ENCODE results near the gene WNK1.

DNA sequence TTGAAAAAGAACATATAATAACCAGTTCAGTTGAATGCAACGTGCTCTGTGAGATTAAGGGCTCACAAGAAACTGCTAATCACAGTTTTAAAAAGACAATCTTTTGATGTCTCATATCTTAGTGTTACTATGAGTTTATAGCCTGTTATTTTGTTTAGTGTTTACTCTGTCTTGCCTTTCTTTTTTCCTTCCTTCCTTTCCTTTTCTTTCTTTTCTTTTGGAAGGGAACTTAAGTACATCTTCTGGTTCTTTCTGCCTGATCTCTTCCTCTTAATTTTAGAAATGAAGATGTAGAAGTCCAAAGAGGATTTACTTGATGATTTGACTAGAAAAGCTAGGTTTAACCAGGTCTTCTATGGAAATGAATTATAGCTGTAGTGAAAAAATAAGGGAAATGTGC is 38.2 kb downstream of the WNK1 start:
- TF ChIP-seq, protein P1, sequence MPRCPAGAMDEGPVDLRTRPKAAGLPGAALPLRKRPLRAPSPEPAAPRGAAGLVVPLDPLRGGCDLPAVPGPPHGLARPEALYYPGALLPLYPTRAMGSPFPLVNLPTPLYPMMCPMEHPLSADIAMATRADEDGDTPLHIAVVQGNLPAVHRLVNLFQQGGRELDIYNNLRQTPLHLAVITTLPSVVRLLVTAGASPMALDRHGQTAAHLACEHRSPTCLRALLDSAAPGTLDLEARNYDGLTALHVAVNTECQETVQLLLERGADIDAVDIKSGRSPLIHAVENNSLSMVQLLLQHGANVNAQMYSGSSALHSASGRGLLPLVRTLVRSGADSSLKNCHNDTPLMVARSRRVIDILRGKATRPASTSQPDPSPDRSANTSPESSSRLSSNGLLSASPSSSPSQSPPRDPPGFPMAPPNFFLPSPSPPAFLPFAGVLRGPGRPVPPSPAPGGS (IDR thresholded peaks at IDR 0.05): no peak
- TF ChIP-seq SMC3 (IDR thresholded peaks at IDR 0.05) (no peak), RFX5 (IDR thresholded peaks at IDR 0.05) (no peak), EP300 (IDR thresholded peaks at IDR 0.05) (no peak), TP53 (CRISPR knock-in tag; IDR thresholded peaks at IDR 0.05) (no peak), JUN (IDR thresholded peaks at IDR 0.05) (no peak), MAX (IDR thresholded peaks at IDR 0.05) (no peak), POLR2A (IDR thresholded peaks at IDR 0.05; ENCODE audit: low read length) (no peak), REST (IDR thresholded peaks at IDR 0.05) (no peak), CHD2 (IDR thresholded peaks at IDR 0.05; ENCODE audit: low read length, partially characterized antibody) (no peak)
- TF ChIP-seq, protein P2, sequence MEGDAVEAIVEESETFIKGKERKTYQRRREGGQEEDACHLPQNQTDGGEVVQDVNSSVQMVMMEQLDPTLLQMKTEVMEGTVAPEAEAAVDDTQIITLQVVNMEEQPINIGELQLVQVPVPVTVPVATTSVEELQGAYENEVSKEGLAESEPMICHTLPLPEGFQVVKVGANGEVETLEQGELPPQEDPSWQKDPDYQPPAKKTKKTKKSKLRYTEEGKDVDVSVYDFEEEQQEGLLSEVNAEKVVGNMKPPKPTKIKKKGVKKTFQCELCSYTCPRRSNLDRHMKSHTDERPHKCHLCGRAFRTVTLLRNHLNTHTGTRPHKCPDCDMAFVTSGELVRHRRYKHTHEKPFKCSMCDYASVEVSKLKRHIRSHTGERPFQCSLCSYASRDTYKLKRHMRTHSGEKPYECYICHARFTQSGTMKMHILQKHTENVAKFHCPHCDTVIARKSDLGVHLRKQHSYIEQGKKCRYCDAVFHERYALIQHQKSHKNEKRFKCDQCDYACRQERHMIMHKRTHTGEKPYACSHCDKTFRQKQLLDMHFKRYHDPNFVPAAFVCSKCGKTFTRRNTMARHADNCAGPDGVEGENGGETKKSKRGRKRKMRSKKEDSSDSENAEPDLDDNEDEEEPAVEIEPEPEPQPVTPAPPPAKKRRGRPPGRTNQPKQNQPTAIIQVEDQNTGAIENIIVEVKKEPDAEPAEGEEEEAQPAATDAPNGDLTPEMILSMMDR (IDR thresholded peaks at IDR 0.05): no peak

Measured in A549 (cell line).